H9 (cell line): ENCODE data around the gene PITPNM3. TPM values are rescaled to one million over a fixed set of nuclear protein-coding genes. Genes with fewer than 3 reads are reported as not detected.

Source experiments
- DNase-seq: peaks from one replicate; pipeline ENCODE4 v3.0.0-alpha.2; 2017
- H2AFZ ChIP-seq: one replicate; pipeline ENCODE4 v1.6.1; 2013; ENCODE audit warnings: mild to moderate bottlenecking, low read length, control low read depth, moderate library complexity
- H2AK5ac ChIP-seq: 2 replicates; pipeline ENCODE4 v1.6.1; 2013; ENCODE audit warnings: low read length, control low read depth, mixed read lengths; ENCODE audit not compliant: insufficient read length
- H2BK120ac ChIP-seq: one replicate; pipeline ENCODE4 v1.6.1; 2013; ENCODE audit warnings: low read depth, mild to moderate bottlenecking, low read length, control low read depth, inconsistent platforms; ENCODE audit not compliant: poor library complexity, severe bottlenecking
- H2BK12ac ChIP-seq: 2 replicates; pipeline ENCODE4 v1.6.1; 2013; ENCODE audit warnings: low read length, control low read depth, mixed read lengths, low read depth; ENCODE audit not compliant: insufficient read length
- H2BK15ac ChIP-seq: 2 replicates; pipeline ENCODE4 v1.6.1; 2013; ENCODE audit warnings: low read depth, low read length, control low read depth
- H2BK20ac ChIP-seq: one replicate; pipeline ENCODE4 v1.6.1; 2013; ENCODE audit warnings: low read depth, mild to moderate bottlenecking, low read length, control low read depth, inconsistent platforms; ENCODE audit not compliant: poor library complexity, severe bottlenecking
- H2BK5ac ChIP-seq: 2 replicates; pipeline ENCODE4 v1.6.1; 2013; ENCODE audit warnings: low read length, control low read depth, mixed read lengths; ENCODE audit not compliant: insufficient read length
- H3K14ac ChIP-seq: 2 replicates; pipeline ENCODE4 v1.6.1; 2013; ENCODE audit warnings: low read length, control low read depth; ENCODE audit not compliant: insufficient read depth
- H3K18ac ChIP-seq: 2 replicates; pipeline ENCODE4 v1.6.1; 2013; ENCODE audit warnings: low read depth, mild to moderate bottlenecking, mixed read lengths, low read length, control low read depth; ENCODE audit not compliant: insufficient read length
- H3K23ac ChIP-seq: 2 replicates; pipeline ENCODE4 v1.6.1; 2013; ENCODE audit warnings: low read length, control low read depth, mixed read lengths, low read depth; ENCODE audit not compliant: insufficient read length
- H3K23me2 ChIP-seq: 2 replicates; pipeline ENCODE4 v1.6.1; 2013; ENCODE audit warnings: low read depth, mild to moderate bottlenecking, mixed read lengths, low read length, control low read depth; ENCODE audit not compliant: insufficient read length, poor library complexity, severe bottlenecking
- H3K27ac ChIP-seq: 2 replicates; pipeline ENCODE4 v1.5.1; 2013; ENCODE audit warnings: low read length, control low read depth, mixed read lengths, low read depth; ENCODE audit not compliant: insufficient read length
- H3K27me3 ChIP-seq: 2 replicates; pipeline ENCODE4 v1.6.1; 2013; ENCODE audit warnings: low read length, control low read depth, inconsistent platforms; ENCODE audit not compliant: insufficient read depth
- H3K4ac ChIP-seq: 2 replicates; pipeline ENCODE4 v1.6.1; 2013; ENCODE audit warnings: low read depth, mild to moderate bottlenecking, control low read depth, inconsistent platforms, low read length, moderate library complexity
- H3K4me1 ChIP-seq: 2 replicates; pipeline ENCODE4 v1.6.1; 2013; ENCODE audit warnings: low read length, control low read depth, inconsistent platforms; ENCODE audit not compliant: insufficient read depth
- H3K4me2 ChIP-seq: 2 replicates; pipeline ENCODE4 v1.6.1; 2013; ENCODE audit warnings: low read length, control low read depth, mixed read lengths; ENCODE audit not compliant: insufficient read length, insufficient read depth
- H3K56ac ChIP-seq: 2 replicates; pipeline ENCODE4 v1.6.1; 2013; ENCODE audit warnings: low read depth, mild to moderate bottlenecking, mixed read lengths, low read length, control low read depth; ENCODE audit not compliant: insufficient read length
- H3K79me1 ChIP-seq: 2 replicates; pipeline ENCODE4 v1.6.1; 2013; ENCODE audit warnings: low read depth, mild to moderate bottlenecking, moderate library complexity, low read length, control low read depth, inconsistent platforms; ENCODE audit not compliant: insufficient read depth, poor library complexity, severe bottlenecking
- H3K79me2 ChIP-seq: 2 replicates; pipeline ENCODE4 v1.6.1; 2013; ENCODE audit warnings: low read length, control low read depth, inconsistent platforms; ENCODE audit not compliant: insufficient read depth
- H3K9ac ChIP-seq: 2 replicates; pipeline ENCODE4 v1.6.1; 2013; ENCODE audit warnings: low read length, control low read depth, mixed read lengths; ENCODE audit not compliant: insufficient read length; ENCODE audit errors: extremely low read depth
- H3K9me3 ChIP-seq: one replicate; pipeline ENCODE4 v1.6.1; 2013; ENCODE audit warnings: low read depth, low read length, inconsistent platforms; ENCODE audit not compliant: control insufficient read depth
- H3T11ph ChIP-seq: one replicate; pipeline ENCODE4 v1.6.1; 2013; ENCODE audit warnings: mild to moderate bottlenecking, low read length, control low read depth, inconsistent platforms
- H4K20me1 ChIP-seq: one replicate; pipeline ENCODE4 v1.6.1; 2013; ENCODE audit not compliant: control insufficient read depth, insufficient read length, insufficient read depth
- H4K5ac ChIP-seq: 2 replicates; pipeline ENCODE4 v1.6.1; 2013; ENCODE audit warnings: low read depth, mild to moderate bottlenecking, mixed read lengths, low read length, control low read depth; ENCODE audit not compliant: insufficient read length
- H4K8ac ChIP-seq: replicated peaks from 2 replicates; pipeline ENCODE4 v1.6.1; 2013; ENCODE audit warnings: low read length, control low read depth, mixed read lengths, low read depth; ENCODE audit not compliant: insufficient read length
- H4K91ac ChIP-seq: 2 replicates; pipeline ENCODE4 v1.6.1; 2013; ENCODE audit warnings: low read depth, mild to moderate bottlenecking, moderate library complexity, mixed read lengths, low read length, control low read depth; ENCODE audit not compliant: insufficient read length
- H3K27ac Mint-ChIP-seq, 3 experiments: 2 replicates in 2 of 3; 3 replicates in 1 of 3; pipeline ENCODE4 v1.8.0; 2020 to 2021; ENCODE audit warnings: mixed read lengths in 3 of 3, mild to moderate bottlenecking in 1 of 3, moderate library complexity in 1 of 3
- H3K27me3 Mint-ChIP-seq: 2 replicates; pipeline ENCODE4 v1.8.0; 2021; ENCODE audit warnings: low read depth, mild to moderate bottlenecking, moderate library complexity, mixed read lengths
- H3K36me3 Mint-ChIP-seq, 3 experiments: 2 replicates in 2 of 3; 3 replicates in 1 of 3; pipeline ENCODE4 v1.8.0; 2020 to 2021; ENCODE audit warnings: low read depth in 3 of 3, mixed read lengths in 3 of 3; ENCODE audit not compliant: insufficient read depth in 1 of 3
- H3K4me1 Mint-ChIP-seq, 2 experiments: 2 replicates each; pipeline ENCODE4 v1.8.0; 2020; ENCODE audit warnings: mixed read lengths in 2 of 2
- H3K4me3 Mint-ChIP-seq, 2 experiments: 2 replicates in 1 of 2; 3 replicates in 1 of 2; pipeline ENCODE4 v1.8.0; 2020 to 2021; ENCODE audit warnings: mild to moderate bottlenecking in 2 of 2, mixed read lengths in 2 of 2, moderate library complexity in 1 of 2
- H3K9me3 Mint-ChIP-seq, 2 experiments: 2 replicates in 1 of 2; 3 replicates in 1 of 2; pipeline ENCODE4 v1.8.0; 2020; ENCODE audit warnings: mild to moderate bottlenecking in 2 of 2, mixed read lengths in 2 of 2, moderate library complexity in 1 of 2
- WGBS: extraction: QIAGEN DNeasy Blood & Tissue Kit; methylation state at CpG from one replicate; pipeline ENCODE4 v1.1.7; 2013; ENCODE audit warnings: missing lambda C conversion rate, low lambda C conversion rate, mixed read lengths; ENCODE audit not compliant: insufficient read length; ENCODE audit errors: extremely low coverage; 5-methylcytosine and 5-hydroxymethylcytosine counted together
- total RNA-seq: library from RNA; stranded (reverse); gene quantifications from 2 replicates; pipeline ENCODE4 v1.2.1, GENCODE V29; 2021
- TF ChIP-seq, protein P1 (sequence below): fragments of 200-600 bp; sonication (generic); conservative IDR thresholded peaks from 3 replicates; pipeline ENCODE4 v1.8.0; 2021; ENCODE audit warnings: antibody characterized with exemption, mild to moderate bottlenecking

Gene PITPNM3
- total RNA-seq, 1 experiment from 2014 or later: 3.4 TPM

DNA sequence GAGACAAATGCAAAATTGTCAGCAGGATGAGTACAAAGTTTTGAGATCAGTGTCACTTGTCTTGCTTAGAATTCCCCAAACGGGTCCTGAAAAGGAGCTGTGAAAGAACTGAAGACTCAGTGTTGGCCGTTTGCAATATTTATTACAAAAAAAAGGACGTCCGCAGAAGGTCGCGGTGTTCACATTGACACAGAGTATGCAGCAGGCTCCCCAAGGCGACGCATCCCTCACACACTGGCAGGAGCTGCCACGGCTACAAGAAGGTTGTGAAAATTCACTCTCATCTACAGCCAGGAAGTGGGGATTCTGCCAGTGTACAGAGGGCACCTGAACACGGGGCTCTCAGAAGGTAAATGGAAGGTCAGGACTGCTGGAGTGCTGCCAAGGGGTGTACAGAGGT lies 147.6 kb downstream of the PITPNM3 start:
- H3K79me2 ChIP-seq: no peaks in the 10 kb centered on the region
- no peak overlapping the region for H2BK20ac ChIP-seq
- no peaks in the 10 kb centered on the region; the same call in 1 of the 2 replicates for H3K27me3 Mint-ChIP-seq
- H2BK15ac ChIP-seq: no peak overlapping the region
- no peaks in the 10 kb centered on the region for H3K4me1 ChIP-seq
- no peak overlapping the region for H3K27ac ChIP-seq
- no peak overlapping the region for H3K56ac ChIP-seq
- H4K91ac ChIP-seq: no peak overlapping the region
- no peak overlapping the region for H2AFZ ChIP-seq
- no peaks in the 10 kb centered on the region for H3K79me1 ChIP-seq
- no peak overlapping the region for H3K4me3 Mint-ChIP-seq
- no peak overlapping the region for H3K4me2 ChIP-seq
- no peak overlapping the region for H3K23ac ChIP-seq
- DNase-seq: no peak
- H3K23me2 ChIP-seq: no peaks in the 10 kb centered on the region
- H3K14ac ChIP-seq: no peak overlapping the region
- H3K9ac ChIP-seq: no peak overlapping the region
- H4K20me1 ChIP-seq: no peaks in the 10 kb centered on the region
- H3K4me1 Mint-ChIP-seq: peaks cover 2 to 7% of the 10 kb centered on the region in 2 experiments; a peak in 2 of 4 replicates
- TF ChIP-seq, protein P1, sequence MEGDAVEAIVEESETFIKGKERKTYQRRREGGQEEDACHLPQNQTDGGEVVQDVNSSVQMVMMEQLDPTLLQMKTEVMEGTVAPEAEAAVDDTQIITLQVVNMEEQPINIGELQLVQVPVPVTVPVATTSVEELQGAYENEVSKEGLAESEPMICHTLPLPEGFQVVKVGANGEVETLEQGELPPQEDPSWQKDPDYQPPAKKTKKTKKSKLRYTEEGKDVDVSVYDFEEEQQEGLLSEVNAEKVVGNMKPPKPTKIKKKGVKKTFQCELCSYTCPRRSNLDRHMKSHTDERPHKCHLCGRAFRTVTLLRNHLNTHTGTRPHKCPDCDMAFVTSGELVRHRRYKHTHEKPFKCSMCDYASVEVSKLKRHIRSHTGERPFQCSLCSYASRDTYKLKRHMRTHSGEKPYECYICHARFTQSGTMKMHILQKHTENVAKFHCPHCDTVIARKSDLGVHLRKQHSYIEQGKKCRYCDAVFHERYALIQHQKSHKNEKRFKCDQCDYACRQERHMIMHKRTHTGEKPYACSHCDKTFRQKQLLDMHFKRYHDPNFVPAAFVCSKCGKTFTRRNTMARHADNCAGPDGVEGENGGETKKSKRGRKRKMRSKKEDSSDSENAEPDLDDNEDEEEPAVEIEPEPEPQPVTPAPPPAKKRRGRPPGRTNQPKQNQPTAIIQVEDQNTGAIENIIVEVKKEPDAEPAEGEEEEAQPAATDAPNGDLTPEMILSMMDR: no peak
- H2BK5ac ChIP-seq: no peak overlapping the region
- no peaks in the 10 kb centered on the region for H3K9me3 ChIP-seq
- H3K27ac Mint-ChIP-seq: no peak overlapping the region
- no peaks in the 10 kb centered on the region for H3K27me3 ChIP-seq
- no peak overlapping the region for H2BK12ac ChIP-seq
- no peak overlapping the region for H3K18ac ChIP-seq
- no peaks in the 10 kb centered on the region for H3K36me3 Mint-ChIP-seq
- no peak overlapping the region for H2BK120ac ChIP-seq
- H3K4ac ChIP-seq: no peak overlapping the region
- no peaks in the 10 kb centered on the region for H3K9me3 Mint-ChIP-seq
- H4K8ac ChIP-seq: no peak overlapping the region
- H2AK5ac ChIP-seq: no peak overlapping the region
- WGBS: no CpG with 5 or more reads among the region's 10 CpGs
- H4K5ac ChIP-seq: no peak overlapping the region
- H3T11ph ChIP-seq: no peak overlapping the region
